ENCODE results near the gene TNFAIP2. TPM values are rescaled to one million over a fixed set of nuclear protein-coding genes. Genes with fewer than 3 reads are reported as not detected.

The TNFAIP2 gene
- total and polyA plus RNA-seq, 2 donors (not counting 3 experiments of a cell fraction or from before 2014, with no cell fraction given): 31.6 to 42.7 TPM

DNA sequence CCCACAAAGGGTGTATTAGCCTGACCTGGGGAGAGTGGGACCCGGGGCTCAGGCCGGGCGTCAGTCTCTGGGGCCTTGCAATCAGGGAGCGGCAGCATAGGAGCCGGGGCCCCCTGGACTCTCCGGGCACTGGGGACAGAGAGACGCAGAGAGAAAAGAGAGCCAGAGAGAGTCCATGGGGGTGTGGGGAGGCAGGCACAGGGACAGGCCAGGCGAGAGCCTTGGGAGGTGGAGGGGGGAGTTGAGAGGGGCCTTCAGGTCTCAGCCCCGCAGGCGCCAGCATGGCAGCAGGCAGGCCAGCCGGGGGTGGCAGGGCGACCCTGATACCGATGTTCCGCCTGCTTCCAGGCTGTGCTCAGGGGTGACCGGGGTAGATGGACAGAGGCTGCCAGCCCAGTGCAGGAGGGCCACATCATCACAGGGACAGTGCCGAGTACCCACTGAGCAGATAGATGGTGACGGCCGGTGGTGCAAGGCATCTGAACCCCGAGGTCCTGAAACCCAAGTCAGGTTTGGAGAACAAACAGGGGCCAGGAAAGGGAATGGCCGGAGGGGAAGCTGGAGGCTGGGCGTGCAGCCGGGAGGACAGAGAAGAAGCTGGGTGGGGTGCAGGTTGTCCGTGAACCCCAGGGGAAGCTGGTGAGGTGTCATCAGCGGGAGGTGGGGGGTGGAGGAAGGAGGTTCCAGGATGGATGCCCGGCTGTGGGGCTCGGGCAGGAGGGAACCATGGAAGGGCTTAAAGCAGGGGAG lies 25.8 kb upstream of the TNFAIP2 start:
- Histone ChIP-seq H3K9me3 (replicated peaks; ENCODE audit: control insufficient read depth, insufficient read depth, low read length) (no peaks in the 10 kb centered on the region), H2AFZ (ENCODE audit: low read depth, low read length) (no peak overlapping the region), H3K9ac (replicated peaks; ENCODE audit: extremely low read depth, insufficient read depth, low read length) (no peak overlapping the region), H3K36me3 (ENCODE audit: control insufficient read depth in 2 of 2, extremely low read depth in 1 of 2, insufficient read depth in 2 of 2, low read length in 2 of 2) (no peaks in the 10 kb centered on the region), H3K27me3 (ENCODE audit: control insufficient read depth in 2 of 2, insufficient read depth in 2 of 2, low read length in 2 of 2) (peaks cover 6 to 12% of the 10 kb centered on the region in 2 experiments), H3K4me1 (ENCODE audit: control insufficient read depth, extremely low read depth, insufficient read depth, low read length) (no peaks in the 10 kb centered on the region), H3K9me1 (replicated peaks; ENCODE audit: control insufficient read depth, extremely low read depth, insufficient read depth, low read length) (no peaks in the 10 kb centered on the region), H3K4me3 (replicated peaks in 1 of 3; ENCODE audit: insufficient read depth in 1 of 3, low read depth in 1 of 3, low read length in 3 of 3) (no peak overlapping the region), H3K27ac (ENCODE audit: insufficient read depth, low read depth, low read length) (no peak overlapping the region), H3K79me2 (ENCODE audit: control insufficient read depth, insufficient read depth, low read length) (no peaks in the 10 kb centered on the region), H3K4me2 (ENCODE audit: insufficient read depth, low read length) (no peak overlapping the region), H4K20me1 (replicated peaks; ENCODE audit: control insufficient read depth, extremely low read depth, insufficient read depth, low read length) (no peaks in the 10 kb centered on the region)
- POLR2A ChIA-PET: no interaction called here
- dilution Hi-C loops (cut with MboI; ENCODE audit: extremely low pct_ligation_motif_present, low sequenced_read_pairs) (no loop called here), intact Hi-C loops (cut with micrococcal nuclease) (no loop called here)
- DNase-seq (ENCODE audit: low read depth, low spot score): no peak
- CTCF ChIA-PET: interaction anchor here (1.0 to 3.9 kb wide), 4 partner anchors 7 to 91 kb away, joined by 3 to 67 read pairs (median 6); no protein-coding TSS in a partner anchor
- no TSS peak for BruUV-seq (replicated peaks)
- FAIRE-seq: no peak
- TF ChIP-seq FOS (IDR thresholded peaks at IDR 0.05; ENCODE audit: borderline replicate concordance, insufficient read depth, low read length) (no peak), MYC (IDR thresholded peaks at IDR 0.05; ENCODE audit: low read depth, low read length) (no peak), POLR2AphosphoS5 (IDR thresholded peaks at IDR 0.05; ENCODE audit: insufficient read depth, low read depth, low read length) (no peak), JUN (IDR thresholded peaks at IDR 0.05; ENCODE audit: borderline replicate concordance, insufficient read depth, insufficient read length, low read depth) (no peak)
- TF ChIP-seq, protein P1, sequence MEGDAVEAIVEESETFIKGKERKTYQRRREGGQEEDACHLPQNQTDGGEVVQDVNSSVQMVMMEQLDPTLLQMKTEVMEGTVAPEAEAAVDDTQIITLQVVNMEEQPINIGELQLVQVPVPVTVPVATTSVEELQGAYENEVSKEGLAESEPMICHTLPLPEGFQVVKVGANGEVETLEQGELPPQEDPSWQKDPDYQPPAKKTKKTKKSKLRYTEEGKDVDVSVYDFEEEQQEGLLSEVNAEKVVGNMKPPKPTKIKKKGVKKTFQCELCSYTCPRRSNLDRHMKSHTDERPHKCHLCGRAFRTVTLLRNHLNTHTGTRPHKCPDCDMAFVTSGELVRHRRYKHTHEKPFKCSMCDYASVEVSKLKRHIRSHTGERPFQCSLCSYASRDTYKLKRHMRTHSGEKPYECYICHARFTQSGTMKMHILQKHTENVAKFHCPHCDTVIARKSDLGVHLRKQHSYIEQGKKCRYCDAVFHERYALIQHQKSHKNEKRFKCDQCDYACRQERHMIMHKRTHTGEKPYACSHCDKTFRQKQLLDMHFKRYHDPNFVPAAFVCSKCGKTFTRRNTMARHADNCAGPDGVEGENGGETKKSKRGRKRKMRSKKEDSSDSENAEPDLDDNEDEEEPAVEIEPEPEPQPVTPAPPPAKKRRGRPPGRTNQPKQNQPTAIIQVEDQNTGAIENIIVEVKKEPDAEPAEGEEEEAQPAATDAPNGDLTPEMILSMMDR (IDR thresholded peaks at IDR 0.05; ENCODE audit: extremely low read depth in 1 of 2, insufficient read depth in 1 of 2, low read depth in 1 of 2, low read length in 2 of 2): no peak
